HG03442 (cell line): ENCODE measurements around the gene SHANK2.

Experiments used
- ATAC-seq: cut with Tn5 transposase; IDR thresholded peaks from one replicate; pipeline ENCODE4 v1.9.1; 2021; ENCODE audit warnings: mild to moderate bottlenecking, moderate library complexity; ENCODE audit not compliant: unreplicated experiment

The SHANK2 gene

GRCh38 chr11:71252269-71252769, at the start of gene SHANK2:
Gene SHANK2 (minus strand): TSS chr11:71252577. CDS start chr11:71147326, 105,251 bp downstream.
- ATAC-seq, result no peak

- no peak for ATAC-seq
These were observed 49.6 kb upstream of the SHANK2 start for GRCh38 chr11:71301858-71302533.

- no peak for ATAC-seq
These were observed 48.9 kb upstream of the SHANK2 start for GRCh38 chr11:71301046-71301857.

GRCh38 chr11:71300187-71300586, 47.8 kb upstream of the SHANK2 start:
- no peak for ATAC-seq

GRCh38 chr11:71298761-71299181, 46.4 kb upstream of the SHANK2 start:
- no peak for ATAC-seq

- ATAC-seq, result no peak
These were observed 45.7 kb upstream of the SHANK2 start for GRCh38 chr11:71298016-71298550.

- no peak for ATAC-seq
These were observed 42.6 kb upstream of the SHANK2 start for GRCh38 chr11:71294846-71295600.

GRCh38 chr11:71293961-71294782, 41.8 kb upstream of the SHANK2 start:
- no peak for ATAC-seq

- no peak for ATAC-seq
These were observed 34.6 kb upstream of the SHANK2 start for GRCh38 chr11:71286701-71287643.

- no peak for ATAC-seq
These were observed 32.7 kb upstream of the SHANK2 start for GRCh38 chr11:71285111-71285510.

GRCh38 chr11:71284525-71285092, 32.2 kb upstream of the SHANK2 start:
- ATAC-seq, result no peak

GRCh38 chr11:71283971-71284441, 31.6 kb upstream of the SHANK2 start:
- ATAC-seq, result no peak

- ATAC-seq, result no peak
These were observed 30.4 kb upstream of the SHANK2 start for GRCh38 chr11:71282581-71283351.

- no peak for ATAC-seq
These were observed 29.5 kb upstream of the SHANK2 start for GRCh38 chr11:71281831-71282230.

- no peak for ATAC-seq
These were observed 28.8 kb upstream of the SHANK2 start for GRCh38 chr11:71281204-71281603.

- ATAC-seq, result no peak
These were observed 27.7 kb upstream of the SHANK2 start for GRCh38 chr11:71279916-71280645.

- ATAC-seq, result no peak
These were observed 19.8 kb upstream of the SHANK2 start for GRCh38 chr11:71272161-71272560.
